Upper lobe of left lung (tissue), 6 donors: ENCODE results near the gene ANKS1B. TPM values are rescaled to one million over a fixed set of nuclear protein-coding genes. Genes with fewer than 3 reads are reported as not detected.

Source experiments
- ATAC-seq, 2 donors: fragments of 200-7000 bp; cut with Tn5 transposase; one replicate each; pipeline ENCODE4 v1.9.1; 2022; ENCODE audit warnings: mild to moderate bottlenecking in 2 of 2, moderate library complexity in 2 of 2; ENCODE audit not compliant: low FRiP score in 2 of 2
- DNase-seq, 2 donors: peaks; one replicate each; pipeline ENCODE4 v3.0.0-alpha.2; 2019 to 2020
- H3K27ac ChIP-seq, 4 donors: fragments of 200-600 bp; sonication (generic); one replicate each; pipeline ENCODE4 v1.5.1; 2016 to 2019
- H3K27me3 ChIP-seq, 4 donors: fragments of 200-600 bp; sonication (generic); one replicate each; pipeline ENCODE4 v1.5.1; 2017 to 2019
- H3K36me3 ChIP-seq, 4 donors: fragments of 200-600 bp; sonication (generic); one replicate each; pipeline ENCODE4 v1.5.1; 2016 to 2019
- H3K4me1 ChIP-seq, 4 donors: fragments of 200-600 bp; sonication (generic); one replicate each; pipeline ENCODE4 v1.5.1; 2018 to 2019
- H3K4me3 ChIP-seq, 4 donors: fragments of 200-600 bp; sonication (generic); one replicate each; pipeline ENCODE4 v1.5.1; 2017 to 2019; ENCODE audit warnings: mild to moderate bottlenecking in 2 of 4, moderate library complexity in 1 of 4
- H3K9me3 ChIP-seq, 4 donors: fragments of 200-600 bp; sonication (generic); one replicate each; pipeline ENCODE4 v1.5.1; 2018 to 2019
- CTCF ChIP-seq, 6 experiments: fragments of 450-650 bp in 4 of 6; fragments of 200-600 bp in 2 of 6; sonication (generic) in 2 of 6; IDR thresholded peaks; one replicate each; pipeline ENCODE4 v1.5.1; 2016 to 2019; ENCODE audit warnings: antibody characterized with exemption in 6 of 6
- EP300 ChIP-seq, 4 donors: sonication (generic); formaldehyde crosslinking; IDR thresholded peaks; one replicate each; pipeline ENCODE4 v1.5.1; 2017; ENCODE audit warnings: antibody characterized with exemption in 4 of 4, control low read depth in 2 of 4
- POLR2A ChIP-seq, 4 donors: fragments of 450-650 bp; IDR thresholded peaks; one replicate each; pipeline ENCODE4 v1.5.1; 2016 to 2017; ENCODE audit warnings: antibody characterized with exemption in 4 of 4, mild to moderate bottlenecking in 2 of 4
- POLR2AphosphoS5 ChIP-seq, 2 donors: sonication (generic); formaldehyde crosslinking; IDR thresholded peaks; one replicate each; pipeline ENCODE4 v1.5.1; 2017; ENCODE audit warnings: antibody characterized with exemption in 2 of 2
- WGBS, 2 donors: methylation state at CpG; one replicate each; pipeline ENCODE4 v1.1.5; 2017 to 2018; 5-methylcytosine and 5-hydroxymethylcytosine counted together
- total RNA-seq, 6 donors: library from RNA; depleted of rRNA in 4 of 6; stranded (reverse); fragments of >200 nt in 4 of 6; gene quantifications; one replicate each; pipeline versions ENCODE4 v1.1.0 to v1.2.1, GENCODE V29; 2016 to 2021
- donor health status: DM: no; HTN: no; CAD: no; lungs with moderate emphysema.
- donor health status: DM: no; HTN: yes; CAD: no; lungs with severe emphysema.

ANKS1B gene
- total RNA-seq: 10 to 100 TPM in 2 of 6 donors, 1 to 10 TPM in 4; 5.1 to 23.7 (median 7.2) TPM

GRCh38 chr12:99984271-99985128 is at the start of gene ANKS1B:
Gene ANKS1B, minus strand, starts transcription at chr12:99984936. Its CDS starts 699 bp downstream, at chr12:99984237.
- ATAC-seq: peak; percentile 90 to 91
- Histone ChIP-seq H3K4me3 (peak within 1 kb of the TSS; percentile 17 to 67 (median 60)), H3K27ac (peak within 1 kb of the TSS in 3 of 4 donors; percentile 28 to 67 (median 63)), H3K27me3 (no peaks in the 10 kb centered on the region), H3K36me3 (no peaks in the 10 kb centered on the region), H3K9me3 (no peaks in the 10 kb centered on the region), H3K4me1 (peaks cover 0 to 17% (median 7%) of the 10 kb centered on the region in 4 donors)
- TF ChIP-seq CTCF (IDR thresholded peaks at IDR 0.05) (no peak), POLR2A (IDR thresholded peaks at IDR 0.05) (no peak), POLR2AphosphoS5 (IDR thresholded peaks at IDR 0.05) (no peak), EP300 (IDR thresholded peaks at IDR 0.05) (no peak)
- WGBS, 2 donors: 0% methylated on average over 45 to 81 of the region's 98 CpGs
- peak; percentile 68 to 91 for DNase-seq

GRCh38 chr12:100031836-100032235 is 47.1 kb upstream of the ANKS1B start:
- H3K4me3 ChIP-seq: no peak overlapping the region
- H3K27ac ChIP-seq: no peak overlapping the region
- H3K9me3 ChIP-seq: no peaks in the 10 kb centered on the region
- WGBS, 2 donors: 90 to 93% methylated on average over 2 of the region's 2 CpGs
- ATAC-seq: no peak
- DNase-seq: no peak
- H3K27me3 ChIP-seq: no peaks in the 10 kb centered on the region
- H3K4me1 ChIP-seq: no peaks in the 10 kb centered on the region
- H3K36me3 ChIP-seq: peaks cover 0 to 13% (median 0%) of the 10 kb centered on the region in 4 donors
- no peak for TF ChIP-seq EP300 (IDR thresholded peaks at IDR 0.05)
- TF ChIP-seq POLR2AphosphoS5 (IDR thresholded peaks at IDR 0.05): no peak
- no peak for TF ChIP-seq CTCF (IDR thresholded peaks at IDR 0.05)
- TF ChIP-seq POLR2A (IDR thresholded peaks at IDR 0.05): no peak

GRCh38 chr12:100027671-100028070 is 42.9 kb upstream of the ANKS1B start:
- no peaks in the 10 kb centered on the region for H3K4me1 ChIP-seq
- no peaks in the 10 kb centered on the region for H3K27me3 ChIP-seq
- H3K27ac ChIP-seq: no peak overlapping the region
- no peak for ATAC-seq
- 85 to 87% methylated on average over 3 of the region's 3 CpGs for WGBS, 2 donors
- no peak for DNase-seq
- TF ChIP-seq POLR2A (IDR thresholded peaks at IDR 0.05) (no peak), POLR2AphosphoS5 (IDR thresholded peaks at IDR 0.05) (no peak), EP300 (IDR thresholded peaks at IDR 0.05) (no peak), CTCF (IDR thresholded peaks at IDR 0.05) (no peak)
- no peaks in the 10 kb centered on the region for H3K36me3 ChIP-seq
- no peaks in the 10 kb centered on the region for H3K9me3 ChIP-seq
- no peak overlapping the region for H3K4me3 ChIP-seq

GRCh38 chr12:100026241-100026640 is 41.5 kb upstream of the ANKS1B start:
- H3K36me3 ChIP-seq: no peaks in the 10 kb centered on the region
- DNase-seq: no peak
- no peak overlapping the region for H3K27ac ChIP-seq
- no peak for ATAC-seq
- WGBS, 2 donors: 74 to 79% methylated on average over 1 of the region's 1 CpG
- H3K27me3 ChIP-seq: no peaks in the 10 kb centered on the region
- H3K4me1 ChIP-seq: no peaks in the 10 kb centered on the region
- no peak overlapping the region for H3K4me3 ChIP-seq
- H3K9me3 ChIP-seq: no peaks in the 10 kb centered on the region
- TF ChIP-seq POLR2AphosphoS5 (IDR thresholded peaks at IDR 0.05) (no peak), POLR2A (IDR thresholded peaks at IDR 0.05) (no peak), EP300 (IDR thresholded peaks at IDR 0.05) (no peak), CTCF (IDR thresholded peaks at IDR 0.05) (no peak)
